Measurements from ENCODE around the gene PIGBOS1.

DNA sequence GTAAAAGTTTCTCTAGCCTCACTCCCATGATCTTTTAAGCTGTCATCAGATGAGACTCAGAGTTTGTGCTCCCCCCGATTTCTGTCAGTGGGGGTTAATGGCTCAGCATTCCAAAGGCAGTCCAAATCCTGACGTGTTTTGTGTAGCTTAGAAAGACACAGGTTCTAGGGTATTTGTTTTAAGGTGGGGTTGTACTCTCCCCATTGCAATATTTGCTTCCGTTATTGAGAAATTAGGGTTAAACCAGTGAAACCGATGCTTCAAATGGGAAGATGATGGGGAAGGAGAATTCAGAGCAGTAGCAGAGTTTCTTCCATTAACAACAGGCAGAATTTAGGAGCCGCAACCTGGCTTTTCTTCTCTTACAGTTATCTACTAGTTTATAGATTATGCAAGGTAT is 3.5 kb upstream of the PIGBOS1 start:
- TF ChIP-seq, protein P1, sequence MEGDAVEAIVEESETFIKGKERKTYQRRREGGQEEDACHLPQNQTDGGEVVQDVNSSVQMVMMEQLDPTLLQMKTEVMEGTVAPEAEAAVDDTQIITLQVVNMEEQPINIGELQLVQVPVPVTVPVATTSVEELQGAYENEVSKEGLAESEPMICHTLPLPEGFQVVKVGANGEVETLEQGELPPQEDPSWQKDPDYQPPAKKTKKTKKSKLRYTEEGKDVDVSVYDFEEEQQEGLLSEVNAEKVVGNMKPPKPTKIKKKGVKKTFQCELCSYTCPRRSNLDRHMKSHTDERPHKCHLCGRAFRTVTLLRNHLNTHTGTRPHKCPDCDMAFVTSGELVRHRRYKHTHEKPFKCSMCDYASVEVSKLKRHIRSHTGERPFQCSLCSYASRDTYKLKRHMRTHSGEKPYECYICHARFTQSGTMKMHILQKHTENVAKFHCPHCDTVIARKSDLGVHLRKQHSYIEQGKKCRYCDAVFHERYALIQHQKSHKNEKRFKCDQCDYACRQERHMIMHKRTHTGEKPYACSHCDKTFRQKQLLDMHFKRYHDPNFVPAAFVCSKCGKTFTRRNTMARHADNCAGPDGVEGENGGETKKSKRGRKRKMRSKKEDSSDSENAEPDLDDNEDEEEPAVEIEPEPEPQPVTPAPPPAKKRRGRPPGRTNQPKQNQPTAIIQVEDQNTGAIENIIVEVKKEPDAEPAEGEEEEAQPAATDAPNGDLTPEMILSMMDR (IDR thresholded peaks at IDR 0.05; ENCODE audit: insufficient read depth, low read length, poor library complexity, severe bottlenecking): no peak
- no peak for TF ChIP-seq EZH2phosphoT487 (conservative IDR thresholded peaks at IDR 0.05; ENCODE audit: low read length)
